ENCODE measurements around the gene SPHK2.

SPHK2 gene

DNA sequence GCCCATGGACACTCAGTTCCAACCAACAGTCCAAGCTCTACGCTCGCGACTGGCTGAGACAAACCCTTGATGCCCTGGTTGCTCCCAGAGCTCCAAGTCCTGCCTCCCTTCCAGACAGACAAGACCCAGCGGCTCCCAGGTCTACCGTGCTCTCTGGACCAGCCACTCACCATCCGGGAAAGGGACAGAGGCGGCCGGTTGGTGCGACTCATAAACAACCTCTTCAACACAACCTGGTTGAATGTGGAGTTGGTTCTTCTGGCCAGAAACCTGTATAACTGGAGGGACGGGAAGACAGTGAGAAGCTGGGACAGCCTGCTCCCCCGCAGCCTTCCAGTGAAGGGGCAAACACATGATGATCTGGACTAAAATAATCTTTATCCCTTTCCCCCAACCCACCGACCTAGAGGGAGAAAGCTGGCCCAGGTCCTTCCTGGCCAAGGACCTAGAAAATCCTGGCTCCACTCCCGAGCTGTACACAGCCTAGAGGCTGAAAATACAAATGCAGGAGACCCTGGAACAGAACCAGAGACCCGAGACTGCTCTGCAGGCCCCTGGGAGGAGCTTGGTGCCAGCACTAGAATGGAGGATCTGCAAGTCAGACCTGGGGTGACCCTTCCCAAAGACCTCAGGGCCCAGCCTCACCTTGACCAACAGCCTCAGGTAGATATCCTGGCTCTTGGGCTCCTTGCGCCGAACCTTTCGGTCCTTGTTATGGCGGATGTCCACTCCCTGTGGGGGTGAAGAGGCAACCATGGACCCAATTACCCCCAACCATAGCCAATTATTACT lies 2.0 kb upstream of the SPHK2 start:
- H3K4me3 ChIP-seq (replicated peaks; ENCODE audit: low read depth, low read length) = peak overlapping the region; percentile 100
- TF ChIP-seq, protein P1, sequence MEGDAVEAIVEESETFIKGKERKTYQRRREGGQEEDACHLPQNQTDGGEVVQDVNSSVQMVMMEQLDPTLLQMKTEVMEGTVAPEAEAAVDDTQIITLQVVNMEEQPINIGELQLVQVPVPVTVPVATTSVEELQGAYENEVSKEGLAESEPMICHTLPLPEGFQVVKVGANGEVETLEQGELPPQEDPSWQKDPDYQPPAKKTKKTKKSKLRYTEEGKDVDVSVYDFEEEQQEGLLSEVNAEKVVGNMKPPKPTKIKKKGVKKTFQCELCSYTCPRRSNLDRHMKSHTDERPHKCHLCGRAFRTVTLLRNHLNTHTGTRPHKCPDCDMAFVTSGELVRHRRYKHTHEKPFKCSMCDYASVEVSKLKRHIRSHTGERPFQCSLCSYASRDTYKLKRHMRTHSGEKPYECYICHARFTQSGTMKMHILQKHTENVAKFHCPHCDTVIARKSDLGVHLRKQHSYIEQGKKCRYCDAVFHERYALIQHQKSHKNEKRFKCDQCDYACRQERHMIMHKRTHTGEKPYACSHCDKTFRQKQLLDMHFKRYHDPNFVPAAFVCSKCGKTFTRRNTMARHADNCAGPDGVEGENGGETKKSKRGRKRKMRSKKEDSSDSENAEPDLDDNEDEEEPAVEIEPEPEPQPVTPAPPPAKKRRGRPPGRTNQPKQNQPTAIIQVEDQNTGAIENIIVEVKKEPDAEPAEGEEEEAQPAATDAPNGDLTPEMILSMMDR (IDR thresholded peaks at IDR 0.05; ENCODE audit: low read length, missing control alignments) = peak; percentile 20

DNA sequence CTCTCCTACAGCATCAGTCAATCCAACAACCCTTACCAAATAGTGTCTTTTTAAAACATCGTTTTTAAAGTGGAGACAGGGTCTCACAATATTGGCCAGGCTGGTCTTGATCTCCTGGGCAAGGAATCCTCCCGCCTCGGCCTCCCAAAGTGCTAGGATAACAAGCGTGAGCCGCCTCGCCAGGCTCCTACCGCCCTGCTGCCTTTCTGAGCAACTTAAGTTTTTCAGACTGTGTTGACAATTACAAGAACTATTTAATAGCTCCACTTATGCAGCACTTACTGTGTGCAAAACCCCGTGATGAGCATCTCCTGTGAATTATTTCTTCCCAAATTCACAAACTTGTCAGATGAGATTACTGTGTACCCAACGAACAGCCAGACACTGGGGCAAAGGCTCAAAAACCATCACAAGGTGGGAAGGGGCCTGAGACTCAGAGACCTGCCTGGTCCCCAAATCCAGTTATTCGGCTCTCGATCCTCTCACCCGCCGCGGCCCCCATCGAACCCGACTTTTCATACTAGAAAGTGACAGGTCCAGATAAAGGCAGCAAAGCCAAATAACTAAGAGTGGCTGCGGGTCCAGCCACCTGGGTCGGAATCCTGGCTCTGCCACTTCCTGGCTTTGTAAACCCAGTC lies 909 bp upstream of the SPHK2 start:
- DNase-seq (ENCODE audit: low read depth) = no peak
- TF ChIP-seq, protein P1 (IDR thresholded peaks at IDR 0.05; ENCODE audit: low read length, missing control alignments) = no peak
- H3K4me3 ChIP-seq (replicated peaks; ENCODE audit: low read depth, low read length) = peak overlapping the region; percentile 100

More for the DNA sequence above, 2.0 kb upstream of the SPHK2 start:
- DNase-seq (ENCODE audit: low read depth) = no peak

DNA sequence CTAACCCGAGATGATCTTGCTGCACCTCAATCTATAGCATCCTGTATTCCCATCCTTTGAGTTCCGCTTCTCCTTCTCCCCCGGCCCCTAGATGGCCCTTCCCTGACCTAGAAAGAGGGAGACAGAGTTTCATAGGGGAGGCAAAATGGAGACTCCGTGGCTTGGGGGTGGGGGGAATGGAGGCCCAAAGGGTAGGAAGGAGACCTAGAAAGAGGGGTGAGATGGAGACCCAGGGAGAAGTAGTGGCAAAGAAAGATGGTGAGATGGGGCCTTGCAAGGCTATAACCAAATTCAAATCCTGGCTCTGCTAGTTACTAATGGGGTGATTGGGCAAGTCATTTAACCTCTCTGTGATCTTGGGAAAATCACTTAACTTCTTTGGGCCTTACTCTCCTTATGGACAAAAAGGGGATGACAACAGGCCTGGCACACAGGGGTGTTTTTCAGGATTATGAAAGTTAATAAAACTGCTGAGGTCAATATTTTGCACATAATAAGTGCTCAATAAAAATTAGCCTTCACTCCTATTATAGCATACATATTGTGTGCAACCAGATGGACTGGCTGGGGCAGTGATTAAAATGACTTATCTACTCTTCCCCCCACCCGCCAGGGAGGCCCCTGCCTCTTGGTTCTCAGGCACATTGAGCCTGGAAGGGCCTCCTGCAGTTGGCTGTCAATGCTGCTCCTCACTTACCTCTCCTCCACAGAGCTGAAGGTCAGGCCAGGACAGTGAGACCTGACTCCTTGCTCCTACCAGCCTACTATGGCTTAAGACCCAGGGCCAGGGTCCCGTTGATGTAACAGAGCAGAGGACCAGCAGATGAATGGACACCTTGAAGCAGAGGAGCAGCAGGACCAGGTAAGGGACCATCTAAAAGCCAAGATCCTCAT lies 633 bp downstream of the SPHK2 start:
- DNase-seq (ENCODE audit: low read depth) = no peak
- TF ChIP-seq, protein P1 (IDR thresholded peaks at IDR 0.05; ENCODE audit: low read length, missing control alignments) = no peak
- H3K4me3 ChIP-seq (replicated peaks; ENCODE audit: low read depth, low read length) = peak overlapping the region; percentile 100

DNA sequence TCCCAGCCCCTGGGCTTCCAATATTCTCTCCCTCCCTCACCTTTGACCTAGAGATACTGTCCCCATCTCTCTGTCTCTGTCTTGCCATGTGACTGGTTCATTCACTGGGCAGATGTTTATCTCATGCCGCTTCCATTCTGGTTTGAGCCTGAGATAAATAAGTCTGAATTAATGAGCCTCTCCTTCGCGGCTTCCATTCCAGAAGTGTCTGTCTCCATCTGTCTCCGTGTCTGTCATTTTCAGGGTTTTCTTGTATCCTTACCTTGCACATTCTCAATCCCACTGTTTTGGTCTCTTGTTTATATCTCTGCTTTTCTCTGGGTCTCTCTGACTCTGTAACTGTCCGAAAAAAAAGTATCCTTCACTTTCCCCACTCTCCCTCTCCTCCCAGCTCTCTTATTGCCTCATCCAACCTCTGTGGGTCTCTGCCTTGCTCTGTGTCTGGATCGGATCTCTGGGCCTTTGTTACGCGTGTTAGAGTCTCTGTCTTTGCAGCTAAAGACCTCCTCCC lies 4.3 kb downstream of the SPHK2 start:
- no peak for DNase-seq (ENCODE audit: low read depth)
- H3K4me3 ChIP-seq (replicated peaks; ENCODE audit: low read depth, low read length) = peak overlapping the region; percentile 47
- TF ChIP-seq, protein P1 (IDR thresholded peaks at IDR 0.05; ENCODE audit: low read length, missing control alignments) = no peak

DNA sequence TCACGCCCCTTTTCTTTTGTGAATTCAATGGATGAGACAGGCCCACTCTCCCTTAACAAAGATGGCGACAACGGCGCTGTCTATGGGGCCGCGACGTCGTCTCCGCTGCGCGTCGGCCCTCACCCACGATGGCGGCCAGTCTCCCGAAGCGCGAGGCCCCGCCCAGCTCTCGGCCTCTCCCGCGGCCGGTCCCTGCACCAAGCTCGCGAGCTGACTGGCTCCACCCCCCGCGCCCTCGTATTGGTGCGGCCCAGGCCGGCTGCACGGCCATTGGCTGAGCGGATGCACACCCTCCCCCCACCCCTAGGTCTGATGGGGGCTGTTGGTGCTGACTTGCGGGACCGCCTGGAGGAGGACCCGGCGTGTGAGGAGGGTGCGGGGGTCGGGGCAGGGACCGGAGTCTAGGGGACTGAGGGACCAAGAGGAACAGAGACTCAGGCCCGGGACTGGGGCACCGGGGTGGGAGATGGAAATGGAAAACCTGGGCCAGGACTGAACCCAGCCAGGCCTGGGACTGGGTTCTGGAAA lies 4.8 kb downstream of the SPHK2 start:
- DNase-seq (ENCODE audit: low read depth) = peak; percentile 98

More for the DNA sequence above, 4.8 kb downstream of the SPHK2 start:
- peak overlapping the region; percentile 64 for H3K4me3 ChIP-seq (replicated peaks; ENCODE audit: low read depth, low read length)
- TF ChIP-seq, protein P1 (IDR thresholded peaks at IDR 0.05; ENCODE audit: low read length, missing control alignments) = no peak
